Left renal cortex interstitium (tissue), 4 donors: ENCODE results near the gene VENTX. TPM values are rescaled to one million over a fixed set of nuclear protein-coding genes. Genes with fewer than 3 reads are reported as not detected.

Source experiments
- DNase-seq, 4 donors: peaks; one replicate each; pipeline ENCODE4 v3.0.0-alpha.2; 2013; ENCODE audit warnings: low read depth in 4 of 4, low spot score in 2 of 4, missing footprints in 1 of 4
- polyA plus RNA-seq, 4 donors: library from polyadenylated mRNA; unstranded; fragments of 120-200 nt; gene quantifications; one replicate each; pipeline ENCODE4 v1.2.1, GENCODE V29; 2013; ENCODE audit not compliant: insufficient read length in 4 of 4

The VENTX gene
- polyA plus RNA-seq, 4 donors, result 0.08 to 0.24 (median 0.15) TPM

DNA sequence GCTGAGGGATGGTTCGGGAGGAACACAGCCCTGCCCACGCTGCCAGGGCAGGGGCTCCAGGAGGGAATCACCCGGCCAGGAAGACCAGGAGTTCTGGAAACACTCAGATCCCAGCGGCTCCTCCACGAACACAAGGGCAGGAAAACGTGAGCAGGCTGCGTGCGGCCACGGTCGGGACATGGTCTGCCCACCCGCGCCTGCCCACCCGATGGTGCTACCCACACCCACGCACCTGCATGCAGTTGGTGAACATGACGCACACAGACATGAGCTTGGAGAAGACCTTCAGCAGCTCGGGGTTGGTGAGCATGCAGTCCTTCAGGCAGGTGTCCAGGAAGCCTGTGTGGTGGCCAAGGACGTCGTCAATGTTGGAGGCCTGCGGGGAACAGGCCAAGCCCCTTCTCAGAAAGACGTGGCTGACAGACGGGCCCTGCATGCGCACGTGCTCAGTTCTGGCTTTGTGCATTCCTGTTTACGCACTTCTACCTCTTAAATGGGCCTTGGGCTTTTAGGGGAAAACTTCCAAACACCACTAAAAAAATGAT lies 45.3 kb downstream of the VENTX start:
- no peak for DNase-seq

DNA sequence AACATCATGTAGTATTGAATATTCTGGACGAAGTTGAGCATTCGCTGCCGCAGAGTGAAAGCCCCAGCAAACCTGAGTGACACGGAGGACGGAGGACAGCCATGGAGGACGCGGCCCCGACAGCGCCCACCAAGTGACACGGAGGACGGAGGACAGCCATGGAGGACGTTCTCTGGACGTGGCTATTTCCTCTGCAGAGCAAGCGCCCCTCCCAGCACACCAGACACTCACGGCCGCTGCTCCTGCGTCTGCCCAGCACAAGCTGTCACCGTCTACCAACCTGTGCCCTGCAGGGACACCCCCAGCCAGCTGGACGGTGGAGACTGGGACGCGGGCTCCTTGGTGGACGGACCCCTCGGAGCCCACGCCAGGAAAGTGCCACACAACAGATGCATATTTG lies 46.3 kb downstream of the VENTX start:
- DNase-seq, result no peak

DNA sequence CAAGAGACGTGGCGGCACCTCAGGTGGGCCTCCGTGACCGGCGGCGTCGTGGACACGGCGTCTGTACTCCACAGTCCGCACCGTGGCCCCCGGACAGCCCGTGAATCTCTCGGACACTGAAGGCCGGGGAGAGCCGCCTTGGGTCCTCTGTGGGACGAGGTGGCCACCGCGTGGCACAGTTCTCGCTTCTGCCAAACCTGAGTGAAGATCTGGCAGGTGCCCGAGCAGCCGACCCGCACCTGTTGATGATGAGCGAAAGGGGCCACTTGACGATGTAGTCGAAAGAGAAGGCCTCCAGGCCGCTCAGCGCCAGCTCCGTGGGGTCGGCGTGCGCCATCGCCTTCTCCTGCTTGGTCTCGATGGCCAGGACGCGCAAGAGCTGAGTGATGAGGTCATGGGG lies 47.6 kb downstream of the VENTX start:
- DNase-seq, result no peak

DNA sequence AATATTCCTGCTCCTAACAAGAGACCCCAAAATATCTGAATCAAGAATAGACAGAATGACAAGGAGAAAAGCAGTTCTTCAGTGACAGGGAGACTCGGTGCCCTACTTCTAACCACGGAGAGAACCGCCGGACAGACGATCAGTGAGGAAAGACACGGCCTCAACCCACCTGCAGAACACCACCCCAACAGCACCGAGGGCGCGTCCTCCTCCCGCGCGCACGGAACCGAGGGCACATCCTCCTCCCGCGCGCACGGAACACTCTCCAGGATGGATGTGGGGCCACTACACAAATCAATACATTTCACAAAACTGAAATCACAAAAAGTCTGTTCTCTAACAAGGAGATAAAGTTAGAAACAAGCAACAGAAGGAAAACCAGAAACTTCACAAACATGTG lies 48.7 kb downstream of the VENTX start:
- DNase-seq, result no peak

DNA sequence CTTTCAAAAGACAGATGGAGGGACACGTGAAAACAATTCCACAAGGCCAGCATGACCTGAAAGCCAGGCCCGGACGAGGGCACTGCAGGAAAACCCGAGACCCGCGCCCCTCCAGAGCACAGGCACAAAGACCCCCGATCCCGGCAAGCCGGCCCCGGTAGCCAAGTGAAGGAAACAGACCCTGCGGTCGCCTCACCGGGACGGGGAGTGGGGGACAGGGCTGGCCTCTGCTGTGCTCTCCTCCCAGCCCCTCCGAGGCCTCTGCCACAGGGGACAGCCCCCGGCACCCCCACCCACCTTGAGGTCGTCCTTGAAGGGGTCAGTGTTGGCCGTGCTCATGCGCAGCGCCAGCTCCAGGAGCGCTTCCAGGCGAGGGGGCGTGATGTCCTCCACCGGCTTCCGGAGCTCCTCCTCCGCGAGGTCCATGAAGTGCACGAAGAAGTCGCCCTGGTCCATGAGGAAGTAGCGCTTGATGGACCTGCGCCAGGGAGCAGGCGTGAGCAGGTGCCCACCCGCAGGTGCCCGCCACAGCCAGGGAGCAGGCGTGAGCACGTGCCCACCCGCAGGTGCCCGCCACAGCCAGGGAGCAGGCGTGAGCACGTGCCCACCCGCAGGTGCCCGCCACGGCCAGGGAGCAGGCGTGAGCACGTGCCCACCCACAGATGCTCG lies 50.3 kb downstream of the VENTX start:
- no peak for DNase-seq

DNA sequence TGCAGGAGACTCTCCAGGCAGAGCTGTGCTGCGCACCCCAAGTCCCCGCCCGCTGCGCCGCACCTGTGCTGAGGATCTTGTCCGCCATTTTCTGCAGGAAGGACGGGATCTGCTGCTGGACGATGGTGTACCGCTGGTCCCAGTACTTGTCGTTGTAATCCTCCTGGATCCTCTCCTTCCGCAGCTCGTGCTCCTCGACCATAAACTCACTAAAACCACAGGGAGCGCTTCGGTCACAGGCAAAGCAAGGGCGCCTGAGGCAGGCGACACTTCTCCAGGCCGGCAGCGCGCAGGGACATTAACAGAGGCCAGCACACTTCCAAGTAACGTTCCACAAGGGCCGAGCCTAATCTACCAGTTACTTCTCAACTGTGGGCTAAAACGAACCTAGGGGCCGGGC lies 52.1 kb downstream of the VENTX start:
- DNase-seq, result no peak

Other genes starting within 250 kb of the VENTX start
- gene ADGRA1, start 149.9 kb upstream of the VENTX start, polyA plus RNA-seq, result 1 to 10 TPM; 1.4 to 1.6 (median 1.6) TPM
- gene KNDC1, start 77.6 kb upstream of the VENTX start, polyA plus RNA-seq, result 10 to 100 TPM in 2 of 4 donors, 1 to 10 TPM in 2; 4.5 to 11.4 (median 8.2) TPM
- under 1 TPM in 1 of 4 donors, not detected in 3; 0.09 TPM for gene UTF1, start 7.6 kb upstream of the VENTX start, polyA plus RNA-seq
- 1 to 10 TPM; 1.3 to 4.1 (median 2.6) TPM for gene ADAM8, start 39.0 kb downstream of the VENTX start, polyA plus RNA-seq
- 10 to 100 TPM; 62.0 to 77.6 (median 70.2) TPM for gene TUBGCP2, start 71.0 kb downstream of the VENTX start, polyA plus RNA-seq
- gene ZNF511, start 71.1 kb downstream of the VENTX start, polyA plus RNA-seq, result 10 to 100 TPM; 32.0 to 53.7 (median 38.7) TPM
- gene CALY, start 99.0 kb downstream of the VENTX start, polyA plus RNA-seq, result under 1 TPM in 2 of 4 donors, not detected in 2; 0.31 to 0.73 TPM
- 1 to 10 TPM; 2.9 to 6.8 (median 5.8) TPM for gene PRAP1, start 109.5 kb downstream of the VENTX start, polyA plus RNA-seq
- gene FUOM, start 120.2 kb downstream of the VENTX start, polyA plus RNA-seq, result 10 to 100 TPM; 17.8 to 29.0 (median 21.9) TPM
- 100 to 1,000 TPM; 134 to 143 (median 138) TPM for gene ECHS1, start 135.5 kb downstream of the VENTX start, polyA plus RNA-seq
- gene PAOX, start 141.4 kb downstream of the VENTX start, polyA plus RNA-seq, result 1 to 10 TPM; 6.2 to 10.0 (median 6.4) TPM
- gene MTG1, start 156.3 kb downstream of the VENTX start, polyA plus RNA-seq, result 100 to 1,000 TPM in 1 of 4 donors, 10 to 100 TPM in 3; 60.3 to 104 (median 81.0) TPM
- 1 to 10 TPM; 3.4 to 7.5 (median 5.3) TPM for gene SPRN, start 186.8 kb downstream of the VENTX start, polyA plus RNA-seq
- 1 to 10 TPM in 3 of 4 donors, under 1 TPM in 1; 0.42 to 4.3 (median 2.4) TPM for gene SCART1, start 216.1 kb downstream of the VENTX start, polyA plus RNA-seq